ENCODE data around the gene GIT1. TPM values are rescaled to one million over a fixed set of nuclear protein-coding genes. Genes with fewer than 3 reads are reported as not detected.

GIT1 gene
- total and polyA plus RNA-seq, 2 donors (not counting 3 experiments of a cell fraction or from before 2014, with no cell fraction given): 75.5 to 92.5 TPM

- POLR2A ChIA-PET: no interaction called here
- CTCF ChIA-PET: interaction anchor here (1.0 to 4.9 kb wide), 6 partner anchors 10 to 196 kb away, joined by 3 to 34 read pairs (median 8); partner anchors contain the start of gene ANKRD13B
- peak overlapping the region; percentile 9 to 46 (median 28) for H3K4me3 ChIP-seq (replicated peaks in 1 of 3; ENCODE audit: insufficient read depth in 1 of 3, low read depth in 1 of 3, low read length in 3 of 3)
- TF ChIP-seq POLR2A (IDR thresholded peaks at IDR 0.05; ENCODE audit: low read depth, low read length): no peak
- TF ChIP-seq, protein P1, sequence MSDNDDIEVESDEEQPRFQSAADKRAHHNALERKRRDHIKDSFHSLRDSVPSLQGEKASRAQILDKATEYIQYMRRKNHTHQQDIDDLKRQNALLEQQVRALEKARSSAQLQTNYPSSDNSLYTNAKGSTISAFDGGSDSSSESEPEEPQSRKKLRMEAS (IDR thresholded peaks at IDR 0.05; ENCODE audit: insufficient read depth, insufficient read length): no peak
- no peak for TF ChIP-seq POLR2AphosphoS5 (IDR thresholded peaks at IDR 0.05; ENCODE audit: insufficient read depth, low read depth, low read length)
- TF ChIP-seq CTCF (IDR thresholded peaks at IDR 0.05; ENCODE audit: extremely low read depth in 1 of 2, insufficient read depth in 1 of 2, low read depth in 1 of 2, low read length in 2 of 2): peak; percentile 10 to 34
- TF ChIP-seq JUN (IDR thresholded peaks at IDR 0.05; ENCODE audit: borderline replicate concordance, insufficient read depth, insufficient read length, low read depth): no peak
- TF ChIP-seq FOS (IDR thresholded peaks at IDR 0.05; ENCODE audit: borderline replicate concordance, insufficient read depth, low read length): no peak
- no peak for TF ChIP-seq GATA2 (IDR thresholded peaks at IDR 0.05; ENCODE audit: insufficient read depth, insufficient read length, low read depth, low read length)
- H3K9ac ChIP-seq (replicated peaks; ENCODE audit: extremely low read depth, insufficient read depth, low read length): no peak overlapping the region
- H3K27ac ChIP-seq (ENCODE audit: insufficient read depth, low read depth, low read length): no peak overlapping the region
- H3K4me1 ChIP-seq (ENCODE audit: control insufficient read depth, extremely low read depth, insufficient read depth, low read length): peaks cover 22% of the 10 kb centered on the region
- no peaks in the 10 kb centered on the region for H3K36me3 ChIP-seq (ENCODE audit: control insufficient read depth in 2 of 2, extremely low read depth in 1 of 2, insufficient read depth in 2 of 2, low read length in 2 of 2)
- H4K20me1 ChIP-seq (replicated peaks; ENCODE audit: control insufficient read depth, extremely low read depth, insufficient read depth, low read length): no peaks in the 10 kb centered on the region
- H3K9me3 ChIP-seq (replicated peaks; ENCODE audit: control insufficient read depth, insufficient read depth, low read length): no peaks in the 10 kb centered on the region
- intact Hi-C loops (cut with micrococcal nuclease): loop anchor here (5.0 kb wide), 3 partner anchors 51 to 274 kb away; partner anchors contain the start of genes NUFIP2 and TAOK1
- no peaks in the 10 kb centered on the region for H3K27me3 ChIP-seq (ENCODE audit: control insufficient read depth in 2 of 2, insufficient read depth in 2 of 2, low read length in 2 of 2)
- peak; percentile 70 for FAIRE-seq
- H3K4me2 ChIP-seq (ENCODE audit: insufficient read depth, low read length): peak overlapping the region; percentile 45
- dilution Hi-C loops (cut with MboI; ENCODE audit: extremely low pct_ligation_motif_present, low sequenced_read_pairs): no loop called here
- no peaks in the 10 kb centered on the region for H3K9me1 ChIP-seq (replicated peaks; ENCODE audit: control insufficient read depth, extremely low read depth, insufficient read depth, low read length)
- H2AFZ ChIP-seq (ENCODE audit: low read depth, low read length): peak overlapping the region; percentile 87
- H3K79me2 ChIP-seq (ENCODE audit: control insufficient read depth, insufficient read depth, low read length): no peaks in the 10 kb centered on the region
- DNase-seq (ENCODE audit: low read depth, low spot score): peak; percentile 25
- BruUV-seq (replicated peaks): no TSS peak
These were observed 23.6 kb downstream of the GIT1 start for GRCh38 chr17:29565643-29566472.
